PFSK-1 (cell line): ENCODE results near the gene GFI1B.

Experiments
- FOXP2 ChIP-seq: optimal IDR thresholded peaks from 2 replicates; pipeline ENCODE3; 2011; ENCODE audit warnings: borderline replicate concordance, control low read depth, inconsistent platforms; ENCODE audit not compliant: insufficient read depth; ENCODE audit errors: extremely low read length, extremely low read depth
- POLR2AphosphoS5 ChIP-seq: IDR thresholded peaks from 2 replicates; pipeline ENCODE4 v1.6.1; 2012; ENCODE audit warnings: low read depth, mild to moderate bottlenecking, control low read depth, low read length, moderate library complexity
- SIN3A ChIP-seq: IDR thresholded peaks from 2 replicates; pipeline ENCODE4 v1.6.1; 2012; ENCODE audit warnings: mild to moderate bottlenecking, low read length, moderate library complexity, borderline replicate concordance; ENCODE audit not compliant: insufficient read depth
- TAF1 ChIP-seq: IDR thresholded peaks from 2 replicates; pipeline ENCODE4 v1.6.1; 2012; ENCODE audit warnings: low read length, control low read depth, borderline replicate concordance; ENCODE audit not compliant: insufficient read depth
- TF ChIP-seq, protein P1 (sequence below), 2 experiments: IDR thresholded peaks; 2 replicates each; pipeline versions ENCODE4 v1.6.1 to v1.8.0; 2011 to 2012; ENCODE audit warnings: low read depth in 2 of 2, low read length in 2 of 2, control low read depth in 1 of 2, inconsistent platforms in 1 of 2, mild to moderate bottlenecking in 1 of 2, moderate library complexity in 1 of 2; ENCODE audit not compliant: insufficient read depth in 1 of 2

GFI1B gene

DNA sequence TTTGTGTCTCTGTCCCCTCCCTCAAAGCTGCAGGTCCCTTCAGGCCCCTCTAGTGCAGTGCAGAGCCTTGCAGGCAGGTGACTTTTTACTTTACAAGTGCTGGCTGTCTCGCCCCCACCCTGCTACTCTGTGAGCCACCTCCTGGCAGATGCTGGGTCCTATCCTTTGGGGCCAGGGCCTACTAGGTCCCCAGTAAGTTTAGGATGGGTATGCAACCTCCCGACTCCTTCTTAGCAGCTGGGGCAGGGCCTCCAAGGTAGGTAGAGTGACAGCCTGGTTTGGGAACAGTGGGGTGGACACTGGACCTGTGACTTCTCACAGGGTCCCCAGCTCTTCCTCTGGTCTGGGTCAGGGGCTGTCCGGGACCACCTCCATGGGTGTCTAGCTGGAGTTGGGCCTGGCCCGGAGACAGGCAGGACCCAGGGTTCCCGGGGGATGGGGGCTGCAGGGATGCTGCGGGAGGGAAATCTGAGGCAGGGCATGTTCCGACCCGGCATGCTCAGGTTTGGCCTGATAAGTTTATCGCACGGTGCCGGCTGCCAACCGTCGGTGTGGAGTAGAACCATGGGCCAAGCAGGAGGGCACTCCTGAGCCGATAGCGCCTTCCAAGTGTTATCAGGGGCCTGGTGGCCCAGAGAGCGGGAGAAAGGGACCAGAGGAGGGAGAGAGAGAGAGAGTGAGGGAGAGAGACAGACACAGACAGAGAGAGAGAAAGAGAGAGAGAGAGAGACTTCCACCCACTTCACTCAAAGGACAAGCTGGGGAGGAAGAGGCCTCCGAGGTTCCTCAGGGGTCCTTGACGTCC is 20.5 kb downstream of the GFI1B start:
- TF ChIP-seq SIN3A (no peak), POLR2AphosphoS5 (no peak), TAF1 (no peak), FOXP2 (no peak)
- TF ChIP-seq, protein P1, sequence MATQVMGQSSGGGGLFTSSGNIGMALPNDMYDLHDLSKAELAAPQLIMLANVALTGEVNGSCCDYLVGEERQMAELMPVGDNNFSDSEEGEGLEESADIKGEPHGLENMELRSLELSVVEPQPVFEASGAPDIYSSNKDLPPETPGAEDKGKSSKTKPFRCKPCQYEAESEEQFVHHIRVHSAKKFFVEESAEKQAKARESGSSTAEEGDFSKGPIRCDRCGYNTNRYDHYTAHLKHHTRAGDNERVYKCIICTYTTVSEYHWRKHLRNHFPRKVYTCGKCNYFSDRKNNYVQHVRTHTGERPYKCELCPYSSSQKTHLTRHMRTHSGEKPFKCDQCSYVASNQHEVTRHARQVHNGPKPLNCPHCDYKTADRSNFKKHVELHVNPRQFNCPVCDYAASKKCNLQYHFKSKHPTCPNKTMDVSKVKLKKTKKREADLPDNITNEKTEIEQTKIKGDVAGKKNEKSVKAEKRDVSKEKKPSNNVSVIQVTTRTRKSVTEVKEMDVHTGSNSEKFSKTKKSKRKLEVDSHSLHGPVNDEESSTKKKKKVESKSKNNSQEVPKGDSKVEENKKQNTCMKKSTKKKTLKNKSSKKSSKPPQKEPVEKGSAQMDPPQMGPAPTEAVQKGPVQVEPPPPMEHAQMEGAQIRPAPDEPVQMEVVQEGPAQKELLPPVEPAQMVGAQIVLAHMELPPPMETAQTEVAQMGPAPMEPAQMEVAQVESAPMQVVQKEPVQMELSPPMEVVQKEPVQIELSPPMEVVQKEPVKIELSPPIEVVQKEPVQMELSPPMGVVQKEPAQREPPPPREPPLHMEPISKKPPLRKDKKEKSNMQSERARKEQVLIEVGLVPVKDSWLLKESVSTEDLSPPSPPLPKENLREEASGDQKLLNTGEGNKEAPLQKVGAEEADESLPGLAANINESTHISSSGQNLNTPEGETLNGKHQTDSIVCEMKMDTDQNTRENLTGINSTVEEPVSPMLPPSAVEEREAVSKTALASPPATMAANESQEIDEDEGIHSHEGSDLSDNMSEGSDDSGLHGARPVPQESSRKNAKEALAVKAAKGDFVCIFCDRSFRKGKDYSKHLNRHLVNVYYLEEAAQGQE (IDR thresholded peaks at IDR 0.05; ENCODE audit: insufficient read depth in 1 of 2, low read depth in 2 of 2, low read length in 2 of 2), result no peak

DNA sequence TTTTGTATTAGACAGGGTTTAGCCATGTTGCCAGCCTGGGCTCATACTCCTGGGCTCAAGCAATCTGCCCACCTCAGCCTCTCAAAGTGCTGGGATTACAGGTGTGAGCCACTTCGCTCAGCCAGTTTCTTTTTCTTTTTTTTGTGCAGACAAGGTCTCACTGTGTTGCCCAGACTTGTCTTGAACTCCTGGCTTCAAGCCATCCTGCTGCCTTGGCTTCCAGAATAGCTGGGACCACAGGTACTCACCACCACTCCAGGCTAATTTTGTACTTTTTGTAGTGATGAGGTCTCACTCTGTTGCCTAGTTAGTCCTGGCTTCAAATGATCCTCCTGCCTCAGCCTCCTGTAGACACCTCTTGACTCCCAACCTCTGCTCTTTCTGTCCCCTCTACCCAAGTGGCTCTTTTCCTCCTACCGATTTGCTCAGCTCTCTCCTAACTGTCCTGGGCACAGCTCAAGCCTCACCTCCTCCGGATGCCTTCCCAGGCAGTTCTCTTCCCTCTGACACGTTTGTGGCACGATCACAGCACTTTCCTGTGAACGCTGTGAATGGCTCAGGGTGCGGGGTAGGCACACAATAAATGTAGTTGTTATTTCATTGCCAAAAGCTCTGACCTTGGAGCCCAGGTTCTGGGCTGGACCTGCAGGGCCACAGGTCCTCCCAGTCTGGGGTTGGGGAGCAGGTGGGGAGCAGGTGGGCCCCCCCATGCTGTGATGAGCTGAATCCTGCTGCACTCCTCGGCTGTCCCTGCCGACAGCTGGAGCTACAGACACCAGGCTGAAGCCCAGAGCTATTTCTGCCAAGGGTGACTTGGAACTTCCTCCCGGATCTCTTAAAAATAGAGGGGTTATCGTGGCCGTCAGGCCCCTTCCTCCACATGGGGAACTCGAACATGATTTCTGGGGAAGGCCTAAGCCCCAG is 23.9 kb downstream of the GFI1B start:
- TF ChIP-seq FOXP2, result no peak
- TF ChIP-seq, protein P1 (IDR thresholded peaks at IDR 0.05; ENCODE audit: insufficient read depth in 1 of 2, low read depth in 2 of 2, low read length in 2 of 2), result no peak
- TF ChIP-seq POLR2AphosphoS5, result no peak
- no peak for TF ChIP-seq TAF1
- no peak for TF ChIP-seq SIN3A

GRCh38 chr9:133003071-133003461 is 24.6 kb downstream of the GFI1B start:
- TF ChIP-seq POLR2AphosphoS5, result no peak
- no peak for TF ChIP-seq TAF1
- no peak for TF ChIP-seq SIN3A
- TF ChIP-seq, protein P1 (IDR thresholded peaks at IDR 0.05; ENCODE audit: insufficient read depth in 1 of 2, low read depth in 2 of 2, low read length in 2 of 2), result no peak
- TF ChIP-seq FOXP2, result no peak

- TF ChIP-seq SIN3A (no peak), POLR2AphosphoS5 (no peak), FOXP2 (no peak), TAF1 (no peak)
- TF ChIP-seq, protein P1 (IDR thresholded peaks at IDR 0.05; ENCODE audit: insufficient read depth in 1 of 2, low read depth in 2 of 2, low read length in 2 of 2), result no peak
These were observed 25.2 kb downstream of the GFI1B start for GRCh38 chr9:133003671-133004090.
